Osteoblast (primary cell): Measurements from ENCODE around the gene FER1L5. TPM values are rescaled to one million over a fixed set of nuclear protein-coding genes. Genes with fewer than 3 reads are reported as not detected.

Experiments
- DNase-seq: peaks from one replicate; pipeline ENCODE4 v3.0.0; 2011; ENCODE audit warnings: low spot score, mixed read lengths; ENCODE audit not compliant: insufficient read length; ENCODE audit errors: missing footprints
- H2AFZ ChIP-seq: 2 replicates; pipeline ENCODE4 v1.6.0; 2011; ENCODE audit warnings: mild to moderate bottlenecking, low read length
- H3K27ac ChIP-seq: 2 replicates; pipeline ENCODE4 v1.5.1; 2011; ENCODE audit warnings: mild to moderate bottlenecking, low read depth, low read length, moderate library complexity
- H3K27me3 ChIP-seq: 2 replicates; pipeline ENCODE4 v1.6.0; 2012; ENCODE audit warnings: mild to moderate bottlenecking, control low read depth, inconsistent platforms, low read length, moderate library complexity; ENCODE audit not compliant: insufficient read depth
- H3K36me3 ChIP-seq: 2 replicates; pipeline ENCODE4 v1.5.1; 2011; ENCODE audit warnings: mild to moderate bottlenecking, low read length, control low read depth, moderate library complexity; ENCODE audit not compliant: insufficient read depth
- H3K4me1 ChIP-seq: 2 replicates; pipeline ENCODE4 v1.5.1; 2011; ENCODE audit warnings: mild to moderate bottlenecking, low read length, control low read depth, moderate library complexity; ENCODE audit not compliant: insufficient read depth
- H3K4me2 ChIP-seq: 2 replicates; pipeline ENCODE4 v1.6.0; 2011; ENCODE audit warnings: mild to moderate bottlenecking, low read length; ENCODE audit not compliant: insufficient read depth
- H3K4me3 ChIP-seq: fragments of 200-600 bp; sonication (generic); 3 replicates; pipeline ENCODE4 v1.5.1; 2012; ENCODE audit warnings: mild to moderate bottlenecking, low read length, inconsistent platforms; ENCODE audit not compliant: insufficient read depth
- H3K79me2 ChIP-seq: 2 replicates; pipeline ENCODE4 v1.6.0; 2012; ENCODE audit warnings: mild to moderate bottlenecking, low read length, control low read depth, inconsistent platforms; ENCODE audit not compliant: insufficient read depth
- H3K9me3 ChIP-seq: 2 replicates; pipeline ENCODE4 v1.5.1; 2011; ENCODE audit warnings: low read depth, low read length, control low read depth
- H4K20me1 ChIP-seq: 2 replicates; pipeline ENCODE4 v1.6.0; 2012; ENCODE audit warnings: mild to moderate bottlenecking, low read length, control low read depth; ENCODE audit not compliant: insufficient read depth
- CTCF ChIP-seq: IDR thresholded peaks from 2 replicates; pipeline ENCODE4 v1.5.1; 2011; ENCODE audit warnings: mild to moderate bottlenecking, low read depth, low read length, moderate library complexity; ENCODE audit errors: extremely low read depth
- total RNA-seq: library from RNA; depleted of rRNA; stranded (reverse); fragments of >200 nt; gene quantifications from 2 replicates; pipeline ENCODE4 v1.2.3, GENCODE V29; 2012

The FER1L5 gene
- total RNA-seq, 1 donor: 1.1 TPM

DNA sequence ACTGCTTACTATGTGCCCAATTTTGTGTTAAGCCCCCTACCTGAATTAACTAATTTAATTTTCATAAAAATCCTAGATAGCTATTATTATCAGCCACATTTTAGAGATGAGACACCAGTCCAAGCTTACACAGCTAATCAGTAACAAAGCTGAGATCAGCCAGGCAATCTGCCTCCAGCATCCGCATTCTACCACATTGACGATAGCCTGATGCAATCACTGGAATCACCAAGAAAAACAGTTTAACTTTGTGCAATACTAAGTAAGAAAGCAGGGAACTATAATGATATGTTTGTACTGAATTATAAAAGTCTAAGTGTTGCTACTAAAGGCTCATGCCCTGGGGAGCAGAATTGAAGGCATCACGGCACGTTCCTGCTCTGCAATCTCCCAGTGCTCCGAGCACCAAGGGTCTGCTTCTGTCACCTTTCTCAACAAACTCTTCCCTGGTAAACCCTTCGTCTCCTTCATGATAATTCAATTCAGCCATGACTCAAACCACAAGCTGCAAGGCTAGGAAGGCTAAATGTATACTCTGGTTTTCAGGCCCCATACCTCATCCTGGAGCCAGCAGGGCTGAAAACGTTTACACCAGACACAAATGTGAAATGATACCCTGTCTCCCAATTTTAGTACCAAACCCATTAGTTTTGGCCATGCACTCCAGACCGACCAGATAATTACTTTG lies 23.8 kb upstream of the FER1L5 start:
- Histone ChIP-seq H2AFZ (peak overlapping the region; percentile 86), H3K4me1 (peaks cover 36% of the 10 kb centered on the region), H3K79me2 (peaks cover 41% of the 10 kb centered on the region), H3K4me2 (peak overlapping the region; percentile 83), H4K20me1 (no peaks in the 10 kb centered on the region), H3K9me3 (no peaks in the 10 kb centered on the region), H3K27me3 (no peaks in the 10 kb centered on the region), H3K4me3 (peak overlapping the region; percentile 54), H3K27ac (peak overlapping the region; percentile 97), H3K36me3 (peaks cover 35% of the 10 kb centered on the region)
- no peak for TF ChIP-seq CTCF
- DNase-seq: peak; percentile 72

- Histone ChIP-seq H3K4me2 (no peak overlapping the region), H4K20me1 (no peaks in the 10 kb centered on the region), H3K79me2 (peaks cover 34% of the 10 kb centered on the region), H3K4me3 (no peak overlapping the region), H3K27ac (no peak overlapping the region), H3K36me3 (peaks cover 17% of the 10 kb centered on the region), H3K27me3 (no peaks in the 10 kb centered on the region), H2AFZ (no peak overlapping the region), H3K4me1 (peaks cover 44% of the 10 kb centered on the region), H3K9me3 (no peaks in the 10 kb centered on the region)
- no peak for TF ChIP-seq CTCF
- DNase-seq: no peak
Measured at GRCh38 chr2:96622544-96622943, 20.0 kb upstream of the FER1L5 start.

GRCh38 chr2:96623116-96623515 lies 19.4 kb upstream of the FER1L5 start:
- peaks cover 38% of the 10 kb centered on the region for H3K79me2 ChIP-seq
- H3K27ac ChIP-seq: no peak overlapping the region
- TF ChIP-seq CTCF: no peak
- no peak overlapping the region for H3K4me3 ChIP-seq
- H3K4me1 ChIP-seq: peaks cover 39% of the 10 kb centered on the region
- H2AFZ ChIP-seq: no peak overlapping the region
- no peaks in the 10 kb centered on the region for H4K20me1 ChIP-seq
- H3K9me3 ChIP-seq: no peaks in the 10 kb centered on the region
- no peak for DNase-seq
- no peak overlapping the region for H3K4me2 ChIP-seq
- H3K27me3 ChIP-seq: no peaks in the 10 kb centered on the region
- H3K36me3 ChIP-seq: peaks cover 22% of the 10 kb centered on the region

DNA sequence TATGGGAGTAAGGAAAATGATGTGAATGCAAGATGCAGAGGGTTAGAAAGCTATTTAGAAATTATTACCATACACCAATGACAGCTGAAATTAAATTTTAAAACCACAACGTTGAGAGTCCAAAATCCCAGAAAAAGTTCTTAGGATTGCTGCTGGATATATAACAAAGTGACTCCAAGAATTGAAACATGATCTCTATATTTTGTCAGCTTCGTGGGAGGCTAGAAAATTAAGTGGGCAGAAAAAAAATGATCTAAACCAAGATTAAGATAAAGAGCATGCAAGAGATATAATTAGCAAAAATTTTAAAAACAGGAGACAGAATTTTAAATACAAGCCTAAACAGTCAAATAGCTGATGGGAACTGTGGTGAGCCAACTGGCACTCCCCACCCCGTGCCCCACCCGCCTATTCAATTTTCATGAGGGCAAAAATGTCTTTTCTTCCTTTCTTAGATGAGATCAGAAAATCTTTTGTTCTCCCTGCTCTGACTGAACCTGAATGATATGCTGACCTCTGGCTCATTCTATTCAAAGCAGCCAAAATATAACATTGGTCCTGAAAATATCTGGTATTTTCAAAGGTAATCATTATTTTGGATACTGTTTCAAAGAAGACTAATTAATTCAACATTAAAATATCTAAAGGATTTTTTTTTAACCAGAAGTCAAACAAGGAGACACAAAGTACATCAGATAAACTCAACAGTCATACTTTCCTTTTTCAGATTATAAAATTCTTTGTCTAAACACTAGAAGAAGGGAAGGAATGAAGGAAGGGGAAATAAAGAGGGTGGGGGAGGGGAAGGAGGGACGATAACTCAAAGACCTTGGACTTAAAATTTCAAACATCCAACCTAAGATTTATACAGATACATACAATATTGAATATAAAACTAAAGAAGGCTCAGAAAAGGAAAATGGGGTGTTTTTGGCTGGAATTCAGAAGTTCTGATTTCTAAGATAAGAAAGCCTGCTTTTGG lies 16.7 kb upstream of the FER1L5 start:
- H3K27ac ChIP-seq: peak overlapping the region; percentile 72
- H3K36me3 ChIP-seq: peaks cover 30% of the 10 kb centered on the region
- no peak for DNase-seq
- H3K27me3 ChIP-seq: no peaks in the 10 kb centered on the region
- no peak overlapping the region for H2AFZ ChIP-seq
- peak overlapping the region; percentile 52 for H3K4me2 ChIP-seq
- H3K79me2 ChIP-seq: peaks cover 48% of the 10 kb centered on the region
- H3K4me3 ChIP-seq: peak overlapping the region; percentile 11
- H4K20me1 ChIP-seq: peaks cover 5% of the 10 kb centered on the region
- TF ChIP-seq CTCF: no peak
- H3K9me3 ChIP-seq: no peaks in the 10 kb centered on the region
- H3K4me1 ChIP-seq: peaks cover 19% of the 10 kb centered on the region
